SK-N-DZ (cell line): ENCODE data around the gene TATDN3. TPM values are rescaled to one million over a fixed set of nuclear protein-coding genes. Genes with fewer than 3 reads are reported as not detected.
A peak's percentile ranks its signal among the peaks of the same experiment; 100 is the strongest.
"Not testable (repeated sequence)": the region's sequence is repeated elsewhere in the genome, so short reads cannot be mapped to it uniquely, and the experiment has no call there.

Experiments
- DNase-seq: peaks from one replicate; pipeline ENCODE4 v3.0.0-alpha.2; 2015; ENCODE audit warnings: low spot score
- polyA plus RNA-seq, 2 experiments: library from polyadenylated mRNA; depleted of rRNA; stranded (reverse); fragments of >200 nt; gene quantifications; 2 replicates each; pipeline ENCODE4 v1.2.3, GENCODE V29; 2014

The TATDN3 gene, protein sequence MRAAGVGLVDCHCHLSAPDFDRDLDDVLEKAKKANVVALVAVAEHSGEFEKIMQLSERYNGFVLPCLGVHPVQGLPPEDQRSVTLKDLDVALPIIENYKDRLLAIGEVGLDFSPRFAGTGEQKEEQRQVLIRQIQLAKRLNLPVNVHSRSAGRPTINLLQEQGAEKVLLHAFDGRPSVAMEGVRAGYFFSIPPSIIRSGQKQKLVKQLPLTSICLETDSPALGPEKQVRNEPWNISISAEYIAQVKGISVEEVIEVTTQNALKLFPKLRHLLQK
- polyA plus RNA-seq (2014; cell fraction: cytosol; rRNA removed): 24.8 and 28.7 TPM in 2 replicates
- 22.0 and 29.3 TPM in 2 replicates for polyA plus RNA-seq (2014; cell fraction: nucleus; rRNA removed)

- peak; percentile 92 for DNase-seq
These were observed at the start of gene TATDN3, which contains the start of gene NSL1 for GRCh38 chr1:212791676-212792395. TATDN3 (plus strand) TSS chr1:212791894; CDS start chr1:212791922, 28 bp downstream. NSL1 (minus strand) TSS chr1:212791777; CDS start chr1:212791763, 14 bp downstream.

GRCh38 chr1:212743901-212744475 is 47.7 kb upstream of the TATDN3 start:
- DNase-seq: no peak

DNA sequence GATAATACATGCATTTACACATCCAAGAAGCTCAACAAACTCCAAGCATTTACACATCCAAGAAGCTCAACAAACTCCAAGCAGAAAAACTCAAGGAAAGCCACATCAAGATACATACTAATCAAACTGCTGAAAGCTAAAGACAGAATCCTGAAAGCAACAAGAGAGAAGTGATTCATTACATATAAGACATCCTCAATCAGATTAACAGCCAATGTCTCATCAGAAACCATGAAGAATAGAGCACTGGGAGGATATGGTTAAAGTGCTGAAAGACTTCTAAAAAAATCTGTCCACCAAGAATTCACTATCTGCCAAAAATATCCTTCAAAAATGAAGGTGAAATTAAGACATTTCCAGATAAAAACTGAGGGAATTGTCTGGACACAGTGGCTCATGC is 46.4 kb upstream of the TATDN3 start:
- no peak for DNase-seq

GRCh38 chr1:212746546-212746945 is 45.1 kb upstream of the TATDN3 start:
- DNase-seq: no peak

GRCh38 chr1:212749821-212750535 is 41.7 kb upstream of the TATDN3 start:
- DNase-seq: peak; percentile 65

GRCh38 chr1:212752252-212752933 is 39.3 kb upstream of the TATDN3 start:
- no peak for DNase-seq

- DNase-seq: no peak
These were observed 38.7 kb upstream of the TATDN3 start for GRCh38 chr1:212752934-212753497.

DNA sequence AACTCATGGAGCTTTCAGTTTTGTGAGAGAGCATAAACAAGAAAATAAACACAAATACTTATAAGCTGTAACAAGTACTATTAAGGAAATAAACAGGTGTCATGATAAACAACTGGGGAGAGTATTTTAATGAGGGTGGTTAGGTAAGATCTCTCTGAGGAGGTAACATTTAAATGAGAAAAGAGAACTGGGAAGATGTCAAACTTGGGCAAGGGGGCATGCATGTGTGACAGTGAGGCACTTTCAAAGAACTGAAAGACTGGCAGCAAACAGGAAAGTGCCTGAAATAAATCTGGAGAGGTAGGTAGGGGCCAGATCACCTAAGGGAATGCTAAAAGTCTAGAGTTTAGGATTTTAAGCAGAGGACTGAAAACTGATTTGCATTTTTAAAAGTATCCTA is 37.9 kb upstream of the TATDN3 start:
- DNase-seq: no peak

DNA sequence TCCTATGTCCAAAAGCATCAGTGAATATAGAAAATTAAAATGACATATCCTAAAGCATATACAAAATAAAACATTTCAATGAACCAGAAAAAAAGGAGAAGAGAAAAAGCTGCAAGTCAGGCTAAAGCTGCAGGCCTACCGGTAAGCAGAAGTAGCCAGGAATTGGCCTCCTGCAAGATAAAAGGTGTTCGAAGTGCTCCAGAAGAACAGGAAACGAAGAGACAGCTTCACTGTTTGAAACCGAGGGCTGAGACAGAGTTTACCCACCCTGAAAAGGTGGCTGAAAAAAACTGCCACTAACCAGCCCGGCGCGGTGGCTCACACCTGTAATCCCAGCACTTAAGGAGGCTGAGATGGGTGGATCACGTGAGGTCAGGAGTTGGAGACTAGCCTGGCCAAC is 37.5 kb upstream of the TATDN3 start:
- DNase-seq: no peak

- peak; percentile 16 for DNase-seq
These were observed 37.0 kb upstream of the TATDN3 start for GRCh38 chr1:212754680-212755079.

- no peak for DNase-seq
These were observed 32.0 kb upstream of the TATDN3 start for GRCh38 chr1:212759683-212760082.

- peak; percentile 2 for DNase-seq
These were observed 31.4 kb upstream of the TATDN3 start for GRCh38 chr1:212760126-212760823.

DNA sequence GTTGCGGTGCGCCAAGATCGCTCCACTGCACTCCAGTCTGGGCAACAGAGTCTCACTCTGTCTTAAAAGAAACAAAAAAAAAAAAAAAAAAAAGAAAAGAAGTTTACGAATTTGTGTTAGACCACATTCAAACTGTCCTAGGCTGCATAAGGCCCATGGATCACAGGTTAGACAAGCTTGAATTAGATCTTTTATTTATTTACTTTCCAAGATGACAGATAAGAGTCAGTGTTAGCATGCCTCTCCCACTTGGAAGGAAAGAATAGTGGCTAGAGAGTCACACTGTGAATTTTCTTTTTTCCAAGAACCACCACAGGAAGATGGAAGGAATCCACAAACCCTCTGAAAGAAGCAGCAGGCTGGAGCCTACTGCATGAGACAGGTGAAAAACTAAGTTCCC is 29.5 kb upstream of the TATDN3 start:
- no peak for DNase-seq

GRCh38 chr1:212762839-212763238 is 28.9 kb upstream of the TATDN3 start:
- no peak for DNase-seq

- not testable (repeated sequence) for DNase-seq
These were observed 26.9 kb upstream of the TATDN3 start for GRCh38 chr1:212764718-212765281.

DNA sequence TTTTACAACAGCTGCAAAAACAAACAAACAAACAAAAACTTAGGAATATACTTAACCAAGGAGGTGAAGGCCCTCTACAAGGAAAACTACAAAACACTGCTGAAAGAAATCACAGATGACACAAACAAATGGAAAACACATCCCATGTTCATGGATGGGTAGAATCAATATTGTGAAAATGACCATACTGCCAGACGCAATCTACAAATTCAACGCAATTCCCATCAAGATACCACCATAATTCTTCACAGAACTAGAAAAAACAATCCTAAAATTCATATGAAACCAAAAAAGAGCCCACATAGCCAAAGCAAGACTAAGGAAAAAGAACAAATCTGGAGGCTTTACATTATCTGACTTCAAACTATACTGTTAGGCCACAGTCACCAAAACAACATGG is 24.9 kb upstream of the TATDN3 start:
- DNase-seq: not testable (repeated sequence)

GRCh38 chr1:212769459-212770167 is 22.1 kb upstream of the TATDN3 start:
- DNase-seq: no peak

- DNase-seq: no peak
These were observed 20.4 kb upstream of the TATDN3 start for GRCh38 chr1:212771341-212771740.

GRCh38 chr1:212773011-212773410 is 18.7 kb upstream of the TATDN3 start:
- no peak for DNase-seq
